Stimulated activated CD4-positive, alpha-beta T cell treated with anti-CD3 and anti-CD28 coated beads, Interleukin-15, amount 100 ng/mL, for 24 hours (primary cell): ENCODE measurements around the gene KRT79.

ENCODE experiments used
- DNase-seq: peaks from one replicate; pipeline ENCODE4 v3.0.0-alpha.2; 2020

KRT79 gene

DNA sequence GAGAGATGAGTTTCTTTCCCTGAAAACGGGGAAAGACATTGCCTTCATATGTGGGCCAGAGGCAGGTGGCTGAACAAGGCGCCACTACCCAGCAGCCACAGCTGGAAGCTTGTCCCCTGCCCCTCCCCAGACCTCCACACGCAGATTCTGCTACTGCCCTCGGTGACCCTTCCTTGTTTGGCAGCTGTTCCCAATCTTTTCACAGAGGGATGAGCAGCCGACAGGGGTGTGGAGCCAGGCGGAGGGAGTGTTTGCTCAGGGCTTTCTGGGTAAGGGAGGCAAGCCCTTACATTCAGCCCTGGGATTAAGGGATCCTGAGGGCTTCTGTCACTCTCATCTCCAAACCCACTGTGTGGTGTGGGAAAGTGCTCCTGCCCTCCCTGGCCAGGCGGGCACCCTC lies 15.7 kb downstream of the KRT79 start:
- DNase-seq, result no peak

GRCh38 chr12:52817699-52818238 lies 16.3 kb downstream of the KRT79 start:
- no peak for DNase-seq

GRCh38 chr12:52817003-52817698 lies 17.0 kb downstream of the KRT79 start:
- no peak for DNase-seq

GRCh38 chr12:52815676-52816588 lies 18.2 kb downstream of the KRT79 start:
- no peak for DNase-seq

DNA sequence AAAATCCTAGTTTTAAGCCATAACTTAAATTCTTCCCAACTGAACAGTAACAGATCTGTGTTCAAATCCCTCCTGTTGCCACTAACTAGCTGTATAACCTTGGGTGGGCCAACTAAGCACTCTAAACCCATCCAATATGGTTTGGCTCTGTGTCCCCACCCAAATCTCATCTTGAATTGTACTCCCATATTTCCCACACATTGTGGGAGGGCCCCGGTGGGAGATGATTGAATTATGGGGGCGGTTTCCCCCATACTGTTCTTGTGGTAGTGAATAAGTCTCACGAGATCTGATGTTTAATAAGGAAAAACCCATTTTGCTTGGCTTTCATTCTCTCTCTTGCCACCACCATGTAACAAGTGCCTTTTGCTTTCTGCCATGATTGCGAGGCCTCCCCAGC lies 18.9 kb downstream of the KRT79 start:
- DNase-seq, result no peak

- no peak for DNase-seq
Observed at GRCh38 chr12:52814710-52815155, 19.4 kb downstream of the KRT79 start.

- DNase-seq, result no peak
Observed at GRCh38 chr12:52813885-52814709, 20.0 kb downstream of the KRT79 start, which contains the start of gene KRT4. Gene KRT4 (minus strand): TSS chr12:52814116. CDS start chr12:52814058, 58 bp downstream.

DNA sequence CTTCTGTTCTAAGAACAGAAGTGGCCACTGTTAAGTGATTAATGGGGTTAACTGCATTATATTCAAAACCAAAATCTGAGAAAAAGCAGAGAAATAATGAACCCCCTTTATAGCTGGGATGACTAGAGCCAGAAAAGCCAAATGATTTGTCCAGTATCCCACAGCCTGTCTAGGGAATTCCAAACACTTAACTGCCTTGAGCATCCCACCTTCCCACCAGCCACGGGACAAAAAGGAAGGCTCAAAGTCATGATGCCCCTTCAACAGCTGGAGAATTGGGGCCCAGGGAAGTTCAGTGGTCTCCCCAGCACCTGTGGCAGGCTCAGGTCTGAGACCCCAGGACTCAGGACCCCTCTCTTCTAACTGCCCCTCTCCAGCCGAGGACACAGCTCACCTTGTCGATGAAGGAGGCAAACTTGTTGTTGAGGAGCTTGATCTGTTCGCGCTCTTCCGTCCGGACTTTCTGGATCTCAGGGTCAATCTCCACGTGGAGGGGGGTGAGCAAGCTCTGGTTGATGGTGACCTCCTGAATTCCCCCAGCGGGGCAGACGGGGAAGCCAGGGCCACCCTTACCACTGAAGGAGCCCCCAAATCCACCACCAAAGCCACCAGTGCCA lies 20.8 kb downstream of the KRT79 start:
- DNase-seq, result no peak

- DNase-seq, result no peak
Observed at GRCh38 chr12:52812749-52813148, 21.4 kb downstream of the KRT79 start.

DNA sequence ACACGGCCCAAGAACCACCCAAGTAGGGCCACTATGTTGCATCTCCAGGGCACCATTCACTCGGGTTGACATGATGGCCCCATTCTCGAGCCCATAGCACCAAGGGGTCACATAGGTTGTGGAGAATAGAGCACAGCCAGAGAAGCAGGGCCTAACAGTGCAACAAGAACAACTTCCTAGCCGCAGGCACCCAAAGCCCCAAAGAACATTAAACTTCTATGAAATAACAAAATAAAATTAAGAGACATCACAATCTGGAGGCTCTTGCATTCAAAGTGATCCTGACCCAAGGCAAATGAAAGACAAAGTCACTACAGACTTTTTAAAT lies 22.1 kb downstream of the KRT79 start:
- DNase-seq, result no peak

DNA sequence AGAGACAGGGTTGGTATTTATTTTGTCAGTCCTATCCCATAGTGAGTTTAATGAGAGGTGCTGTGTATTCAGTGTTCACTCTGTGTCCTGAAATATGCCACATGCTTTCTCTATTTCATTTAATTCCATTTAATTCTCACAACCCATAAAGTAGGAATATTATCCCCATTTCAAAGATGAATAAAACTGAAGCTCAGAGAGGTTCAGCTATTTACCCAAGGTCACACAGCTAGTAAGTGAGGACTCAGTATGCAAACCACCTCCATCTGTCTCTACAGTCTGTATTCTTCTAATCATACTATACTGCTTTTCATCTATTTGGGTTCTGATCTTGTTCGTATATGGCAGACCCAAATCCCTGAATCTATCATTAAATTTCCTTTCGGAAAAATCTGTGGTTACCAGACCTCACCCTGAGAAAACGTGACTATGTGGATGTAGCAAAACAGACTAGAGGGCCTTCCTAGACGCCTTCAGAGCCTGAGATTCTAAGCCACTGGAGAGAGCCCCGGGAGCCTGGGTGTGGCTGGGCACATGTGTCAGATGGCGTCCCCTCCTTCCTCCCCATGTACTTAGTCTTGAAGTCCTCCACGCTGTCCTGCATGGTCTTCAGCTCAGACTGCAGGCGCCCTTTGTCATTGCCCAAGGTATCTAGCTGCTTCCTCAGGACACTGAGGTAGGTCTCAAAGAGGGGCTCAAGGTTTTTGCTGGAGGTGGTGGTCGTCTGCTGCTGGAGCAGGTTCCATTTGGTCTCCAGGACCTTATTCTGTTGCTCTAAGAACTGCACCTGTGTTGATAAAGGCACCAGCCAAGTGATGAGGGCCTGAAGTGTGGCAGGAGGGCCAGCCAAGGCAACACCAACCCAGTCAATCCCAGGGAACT lies 22.7 kb downstream of the KRT79 start:
- no peak for DNase-seq

DNA sequence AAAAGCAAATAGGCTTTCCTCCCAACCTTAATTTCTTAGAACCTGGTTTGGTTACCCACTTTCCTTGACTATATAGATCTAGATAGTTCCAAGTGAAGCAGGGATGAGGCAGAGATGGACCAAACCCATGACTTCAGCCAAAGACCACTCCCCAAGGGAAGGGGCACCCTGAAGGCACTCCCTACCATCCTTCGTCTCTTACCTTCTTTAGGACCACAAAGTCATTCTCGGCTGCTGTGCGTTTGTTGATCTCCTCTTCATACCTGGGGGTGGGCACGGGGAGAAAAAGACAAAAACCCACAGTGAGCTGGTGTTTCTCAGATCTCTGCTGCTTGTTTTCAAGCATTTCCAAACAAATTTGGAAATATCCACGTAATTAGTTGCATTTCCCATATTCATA lies 23.6 kb downstream of the KRT79 start:
- DNase-seq, result no peak

DNA sequence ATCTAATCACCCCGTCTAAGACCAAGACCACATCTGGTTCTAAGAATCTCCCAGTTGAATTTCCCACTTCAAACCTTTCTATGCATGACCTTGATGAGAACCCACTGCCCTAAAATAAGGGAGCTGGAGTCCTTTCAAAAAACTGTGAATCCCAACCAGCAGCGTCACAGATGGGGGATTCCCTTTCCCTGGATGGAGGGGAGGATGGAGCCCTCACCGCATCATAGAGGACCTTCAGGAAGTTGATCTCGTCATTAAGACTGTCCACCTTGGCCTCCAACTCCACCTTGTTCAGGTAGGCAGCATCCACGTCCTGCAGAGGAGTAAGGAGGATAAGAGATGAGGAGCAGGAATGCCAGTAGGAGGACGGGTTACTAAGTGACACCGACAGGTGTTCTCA lies 24.9 kb downstream of the KRT79 start:
- DNase-seq, result no peak

- DNase-seq, result no peak
Observed at GRCh38 chr12:52808573-52809160, 25.4 kb downstream of the KRT79 start.

DNA sequence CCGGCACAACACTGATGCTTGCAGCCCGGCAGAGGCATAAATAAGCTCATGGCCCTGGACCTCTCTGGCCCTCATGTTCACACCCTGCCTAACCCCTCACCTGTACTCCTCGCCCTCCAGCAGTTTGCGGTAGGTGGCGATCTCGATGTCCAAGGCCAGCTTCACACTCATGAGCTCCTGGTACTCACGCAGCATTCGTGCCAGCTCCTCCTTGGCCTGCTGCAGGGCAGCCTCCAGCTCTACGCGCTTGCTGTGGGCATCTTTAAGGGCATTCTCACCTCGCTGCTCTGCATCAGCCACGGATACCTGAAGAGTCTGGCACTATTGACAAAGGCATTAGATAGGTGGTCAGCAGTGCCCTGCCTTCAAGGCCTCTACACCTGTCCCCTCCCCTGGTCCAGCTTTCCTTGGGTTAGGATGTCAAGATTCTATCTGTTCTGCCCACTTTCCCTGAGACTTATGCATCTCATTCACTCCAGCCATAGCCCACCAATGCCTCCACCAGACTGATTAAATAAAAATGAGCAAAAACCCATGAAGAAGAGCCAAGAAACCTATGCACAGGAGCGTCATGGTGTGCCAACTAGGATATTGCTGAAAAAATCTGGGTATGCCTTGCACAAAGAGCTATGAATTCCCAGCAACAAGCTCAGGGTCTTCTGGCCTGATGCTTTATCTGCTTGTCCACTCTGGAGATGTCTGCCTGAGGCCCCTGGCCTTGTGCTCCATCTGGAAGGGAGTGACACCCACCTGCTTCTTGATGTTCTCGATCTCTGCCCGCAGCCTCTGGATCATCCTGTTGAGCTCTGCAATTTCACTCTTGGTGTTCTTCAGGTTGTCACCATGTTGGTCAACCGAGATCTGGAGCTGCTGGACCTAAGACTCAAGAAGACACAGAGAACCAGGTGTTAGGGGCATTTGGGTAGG lies 26.3 kb downstream of the KRT79 start:
- DNase-seq, result no peak

DNA sequence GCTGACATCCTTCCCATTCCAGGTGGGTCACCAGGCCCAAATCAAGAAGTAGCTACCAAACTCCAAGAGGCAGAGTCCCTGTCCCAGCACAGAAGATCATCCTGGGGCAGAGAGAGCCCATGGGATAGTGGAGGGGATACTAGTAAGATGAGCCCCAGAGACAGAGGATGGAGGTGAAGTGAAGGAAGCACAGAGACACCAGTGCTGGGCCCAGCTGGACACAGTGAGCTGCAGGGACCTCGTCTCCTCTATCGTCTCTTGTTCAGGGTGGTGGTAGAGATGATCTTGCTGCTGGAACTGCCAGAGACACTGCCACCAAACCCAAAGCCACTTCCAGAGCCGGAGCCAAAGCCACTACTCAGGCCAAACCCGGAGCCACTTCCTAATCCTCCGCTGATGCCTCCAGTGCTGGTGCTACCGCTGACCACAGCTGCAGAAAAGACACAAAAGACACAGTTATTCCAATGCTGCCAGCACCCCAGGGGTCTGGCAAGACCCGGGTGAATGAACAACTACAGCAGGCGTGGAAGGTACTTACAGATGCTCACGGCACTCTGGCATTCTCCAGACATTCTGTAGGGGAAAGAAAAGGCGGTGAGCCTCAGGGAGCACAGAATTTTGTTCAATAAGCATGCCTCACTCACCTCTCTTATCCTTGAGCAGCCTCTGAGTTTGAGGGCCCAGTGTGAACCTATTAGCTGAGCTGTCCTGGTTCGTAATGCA lies 27.1 kb downstream of the KRT79 start:
- DNase-seq, result no peak

DNA sequence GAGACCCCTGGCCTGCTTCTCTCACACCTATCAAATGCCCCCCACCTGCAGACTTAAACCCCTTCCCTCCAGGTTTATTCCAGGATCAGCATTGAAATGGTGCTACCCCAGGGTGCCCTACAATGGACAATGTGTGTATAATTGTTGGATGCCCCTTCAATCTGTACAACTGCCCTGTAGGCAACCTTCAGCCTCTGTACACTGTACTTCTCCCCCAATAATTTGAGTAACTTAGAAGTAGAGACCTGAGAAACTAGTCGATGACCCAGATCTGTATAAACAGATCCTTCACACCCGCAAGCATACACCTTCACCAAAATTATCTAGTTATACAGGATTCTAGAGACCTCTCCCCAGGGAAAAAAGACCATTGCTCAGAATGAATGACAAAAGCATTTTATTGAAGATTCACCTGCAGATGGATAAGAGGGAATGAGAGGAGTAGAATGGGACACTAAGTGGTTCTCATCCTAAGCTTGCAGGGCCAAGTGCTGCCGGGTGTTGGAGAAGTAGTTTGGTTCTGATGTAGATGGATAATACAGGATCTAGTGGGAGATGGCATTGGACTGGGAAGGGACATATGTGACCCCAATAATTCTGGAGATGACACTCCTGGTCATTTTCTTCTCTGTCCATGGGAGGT lies 27.8 kb downstream of the KRT79 start:
- no peak for DNase-seq

DNA sequence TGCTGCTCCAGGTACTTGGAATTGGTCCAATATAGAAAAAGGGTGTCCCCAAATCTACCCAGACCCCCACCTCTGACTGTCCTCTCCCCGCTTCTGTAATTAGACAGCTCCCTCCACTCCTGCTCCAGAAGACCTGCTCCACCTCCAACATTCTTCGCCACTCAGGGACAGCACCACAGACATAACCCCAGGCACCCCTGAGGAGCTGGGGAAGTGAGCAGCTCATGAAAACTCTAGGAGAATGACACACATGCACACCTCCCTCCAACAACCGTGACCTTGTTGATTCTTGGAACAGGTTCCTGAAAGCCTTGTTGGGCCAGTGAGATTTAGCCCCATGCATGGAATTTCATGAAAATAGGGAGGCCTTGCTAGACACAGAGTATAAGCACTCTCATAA lies 28.4 kb downstream of the KRT79 start:
- no peak for DNase-seq

DNA sequence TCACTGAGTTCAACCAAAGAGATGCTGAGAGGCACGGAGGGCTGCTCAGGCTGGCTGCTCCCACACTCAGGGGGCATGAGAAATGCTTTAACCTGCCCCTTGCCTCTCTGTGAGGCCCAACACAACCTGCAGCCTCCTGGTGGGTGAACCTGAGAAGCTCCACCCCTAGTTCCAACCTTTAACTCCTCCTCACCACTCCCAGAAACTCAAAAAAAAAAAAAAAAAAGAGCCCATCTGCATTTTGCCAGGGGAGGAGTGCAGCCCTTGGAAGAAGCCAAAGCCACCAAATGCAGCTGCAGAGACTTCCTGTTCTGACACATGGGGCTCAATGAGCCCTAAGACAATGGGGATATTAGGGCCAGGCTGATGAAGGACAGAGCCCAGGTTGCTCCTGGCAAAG lies 29.1 kb downstream of the KRT79 start:
- DNase-seq, result no peak
